WTC11 (cell line): Measurements from ENCODE around the gene NUDT3. TPM values are rescaled to one million over a fixed set of nuclear protein-coding genes. Genes with fewer than 3 reads are reported as not detected.

Experiments
- ATAC-seq: fragments of 200-7000 bp; cut with Tn5 transposase; 2 replicates; pipeline ENCODE4 v1.10.0; 2021; ENCODE audit warnings: mild to moderate bottlenecking, moderate library complexity
- CTCF ChIA-PET: fragments of 300-600 bp; sonication (Branson Sonifier 250); formaldehyde crosslinking; loops from one replicate; lab custom pipeline; 2021; ENCODE audit warnings: antibody characterized with exemption; lab: Charles Lee
- POLR2A ChIA-PET: fragments of 350-600 bp; sonication (Branson Sonifier 250); formaldehyde crosslinking; loops from one replicate; lab custom pipeline; 2021; ENCODE audit warnings: antibody characterized with exemption; lab: Charles Lee
- DNase-seq: peaks from one replicate; pipeline ENCODE4 v3.0.0; 2021; ENCODE audit warnings: low spot score
- H3K27ac Mint-ChIP-seq: 2 replicates; pipeline ENCODE4 v1.8.0; 2021; ENCODE audit warnings: mixed read lengths
- H3K27me3 Mint-ChIP-seq: 2 replicates; pipeline ENCODE4 v1.8.0; 2021; ENCODE audit warnings: low read depth, mild to moderate bottlenecking, moderate library complexity, mixed read lengths
- H3K36me3 Mint-ChIP-seq: 2 replicates; pipeline ENCODE4 v1.8.0; 2021; ENCODE audit warnings: mixed read lengths
- H3K4me1 Mint-ChIP-seq: 2 replicates; pipeline ENCODE4 v1.8.0; 2022; ENCODE audit warnings: mixed read lengths
- H3K4me3 Mint-ChIP-seq: 2 replicates; pipeline ENCODE4 v1.8.0; 2021; ENCODE audit warnings: mild to moderate bottlenecking, moderate library complexity, mixed read lengths
- H3K9me3 Mint-ChIP-seq: 2 replicates; pipeline ENCODE4 v1.8.0; 2021; ENCODE audit warnings: mixed read lengths
- AR ChIP-seq: fragments of 250-450 bp; sonication (Bioruptor Pico); IDR thresholded peaks from 2 replicates; pipeline ENCODE4 v1.9.0; 2021; ENCODE audit warnings: mild to moderate bottlenecking
- ARID4B ChIP-seq: sonication (generic); formaldehyde crosslinking; IDR thresholded peaks from 2 replicates; pipeline ENCODE4 v1.8.0; 2023; ENCODE audit warnings: missing genetic modification reagents, mild to moderate bottlenecking, borderline replicate concordance
- FOXP4 ChIP-seq: sonication (generic); formaldehyde crosslinking; IDR thresholded peaks from 2 replicates; pipeline ENCODE4 v1.8.0; 2022; ENCODE audit warnings: mild to moderate bottlenecking, missing genetic modification reagents
- GABPB1 ChIP-seq: sonication (generic); formaldehyde crosslinking; IDR thresholded peaks from 2 replicates; pipeline ENCODE4 v1.8.1; 2023; ENCODE audit warnings: mild to moderate bottlenecking, missing genetic modification reagents
- IRF2 ChIP-seq: sonication (generic); formaldehyde crosslinking; IDR thresholded peaks from 2 replicates; pipeline ENCODE4 v1.8.0; 2022; ENCODE audit warnings: low read depth, missing genetic modification reagents, borderline replicate concordance
- MAX ChIP-seq: sonication (generic); formaldehyde crosslinking; IDR thresholded peaks from 2 replicates; pipeline ENCODE4 v1.8.0; 2022; ENCODE audit warnings: mild to moderate bottlenecking, missing genetic modification reagents
- MXD4 ChIP-seq: fragments of 250-450 bp; sonication (Bioruptor Pico); IDR thresholded peaks from 2 replicates; pipeline ENCODE4 v1.8.0; 2021; ENCODE audit warnings: mild to moderate bottlenecking, moderate library complexity, borderline replicate concordance
- MYBL2 ChIP-seq: sonication (generic); formaldehyde crosslinking; IDR thresholded peaks from 2 replicates; pipeline ENCODE4 v1.8.1; 2023; ENCODE audit warnings: mild to moderate bottlenecking, moderate library complexity, missing genetic modification reagents
- NR1H2 ChIP-seq: sonication (generic); formaldehyde crosslinking; IDR thresholded peaks from 2 replicates; pipeline ENCODE4 v1.9.0; 2021; ENCODE audit warnings: mild to moderate bottlenecking, moderate library complexity, missing genetic modification reagents
- NR2C2 ChIP-seq: sonication (generic); formaldehyde crosslinking; IDR thresholded peaks from 2 replicates; pipeline ENCODE4 v1.8.0; 2022; ENCODE audit warnings: mild to moderate bottlenecking, missing genetic modification reagents
- PRRX2 ChIP-seq: fragments of 250-450 bp; sonication (Bioruptor Pico); IDR thresholded peaks from 2 replicates; pipeline ENCODE4 v1.8.0; 2021; ENCODE audit warnings: mild to moderate bottlenecking
- TEAD4 ChIP-seq: sonication (generic); formaldehyde crosslinking; IDR thresholded peaks from 2 replicates; pipeline ENCODE4 v1.8.0; 2022; ENCODE audit warnings: mild to moderate bottlenecking, missing genetic modification reagents
- TP53 ChIP-seq: sonication (generic); formaldehyde crosslinking; IDR thresholded peaks from 2 replicates; pipeline ENCODE4 v1.8.1; 2023; ENCODE audit warnings: mild to moderate bottlenecking, missing genetic modification reagents
- ZBTB43 ChIP-seq: sonication (generic); formaldehyde crosslinking; IDR thresholded peaks from 2 replicates; pipeline ENCODE4 v1.8.1; 2023; ENCODE audit warnings: mild to moderate bottlenecking, missing genetic modification reagents
- ZNF121 ChIP-seq: sonication (generic); formaldehyde crosslinking; IDR thresholded peaks from 2 replicates; pipeline ENCODE4 v1.8.0; 2023; ENCODE audit warnings: missing genetic modification reagents
- ZNF219 ChIP-seq: sonication (generic); formaldehyde crosslinking; IDR thresholded peaks from 2 replicates; pipeline ENCODE4 v1.8.0; 2023; ENCODE audit warnings: missing genetic modification reagents, mild to moderate bottlenecking, borderline replicate concordance
- ZNF396 ChIP-seq: fragments of 250-450 bp; sonication (Bioruptor Pico); IDR thresholded peaks from 2 replicates; pipeline ENCODE4 v1.8.0; 2021; ENCODE audit warnings: mild to moderate bottlenecking, moderate library complexity, borderline replicate concordance
- ZNF423 ChIP-seq: fragments of 250-450 bp; sonication (Bioruptor Pico); IDR thresholded peaks from 2 replicates; pipeline ENCODE4 v2.1.2; 2022; ENCODE audit warnings: mild to moderate bottlenecking, moderate library complexity
- ZNF671 ChIP-seq: fragments of 250-450 bp; sonication (Bioruptor Pico); IDR thresholded peaks from 2 replicates; pipeline ENCODE4 v1.8.0; 2021; ENCODE audit warnings: mild to moderate bottlenecking
- total RNA-seq: library from RNA; stranded (reverse); gene quantifications from 3 replicates; pipeline ENCODE4 v1.2.3, GENCODE V29; 2021

Gene NUDT3
- total RNA-seq, 1 experiment from 2014 or later = 30.0 TPM

GRCh38 chr6:34298941-34299340, 93.5 kb downstream of the NUDT3 start:
- Mint-ChIP-seq H3K36me3 (peaks cover 5% of the 10 kb centered on the region), H3K4me3 (no peak overlapping the region), H3K27me3 (no peaks in the 10 kb centered on the region), H3K9me3 (no peaks in the 10 kb centered on the region), H3K27ac (0 out of 2 replicates have a peak overlapping the region, but pooled peaks have one; percentile 29), H3K4me1 (peaks cover 5% of the 10 kb centered on the region)
- TF ChIP-seq TEAD4 (CRISPR knock-in tag) = no peak
- ATAC-seq (no peak), DNase-seq (no peak)
- POLR2A ChIA-PET = no interaction called here
- CTCF ChIA-PET = no interaction called here

GRCh38 chr6:34295721-34296120, 96.7 kb downstream of the NUDT3 start:
- CTCF ChIA-PET = no interaction called here
- no peaks in the 10 kb centered on the region for H3K9me3 Mint-ChIP-seq
- no peak overlapping the region for H3K4me3 Mint-ChIP-seq

More at GRCh38 chr6:34295721-34296120, 96.7 kb downstream of the NUDT3 start:
- Mint-ChIP-seq H3K27me3 (no peaks in the 10 kb centered on the region), H3K27ac (no peak overlapping the region; the same call in 1 of the 2 replicates), H3K4me1 (no peaks in the 10 kb centered on the region), H3K36me3 (peaks cover 22% of the 10 kb centered on the region)
- POLR2A ChIA-PET = no interaction called here
- TF ChIP-seq MXD4 (CRISPR knock-in tag) = no peak
- no peak for TF ChIP-seq GABPB1 (CRISPR knock-in tag)
- TF ChIP-seq PRRX2 = no peak
- no peak for TF ChIP-seq ZNF219
- TF ChIP-seq ZNF121 (CRISPR knock-in tag) = no peak
- no peak for TF ChIP-seq ZNF671
- TF ChIP-seq MYBL2 (CRISPR knock-in tag) = no peak
- TF ChIP-seq ZBTB43 (CRISPR knock-in tag) = no peak
- no peak for TF ChIP-seq IRF2
- TF ChIP-seq ZNF396 (CRISPR knock-in tag) = no peak
- TF ChIP-seq TP53 = no peak
- TF ChIP-seq ARID4B (CRISPR knock-in tag) = no peak
- no peak for TF ChIP-seq NR2C2
- no peak for TF ChIP-seq FOXP4 (CRISPR knock-in tag)
- no peak for TF ChIP-seq AR
- TF ChIP-seq NR1H2 (CRISPR knock-in tag) = no peak
- no peak for TF ChIP-seq MAX
- TF ChIP-seq ZNF423 (CRISPR knock-in tag) = no peak
- DNase-seq (no peak), ATAC-seq (no peak)
